NCI-H1436 (cell line): ENCODE data around the gene CMPK2.
"Not testable (repeated sequence)": the region's sequence is repeated elsewhere in the genome, so short reads cannot be mapped to it uniquely, and the experiment has no call there.

ENCODE experiments used
- DNase-seq: peaks from one replicate; lab custom pipeline; 2025; lab: John Stamatoyannopoulos, UW

CMPK2 gene, protein sequence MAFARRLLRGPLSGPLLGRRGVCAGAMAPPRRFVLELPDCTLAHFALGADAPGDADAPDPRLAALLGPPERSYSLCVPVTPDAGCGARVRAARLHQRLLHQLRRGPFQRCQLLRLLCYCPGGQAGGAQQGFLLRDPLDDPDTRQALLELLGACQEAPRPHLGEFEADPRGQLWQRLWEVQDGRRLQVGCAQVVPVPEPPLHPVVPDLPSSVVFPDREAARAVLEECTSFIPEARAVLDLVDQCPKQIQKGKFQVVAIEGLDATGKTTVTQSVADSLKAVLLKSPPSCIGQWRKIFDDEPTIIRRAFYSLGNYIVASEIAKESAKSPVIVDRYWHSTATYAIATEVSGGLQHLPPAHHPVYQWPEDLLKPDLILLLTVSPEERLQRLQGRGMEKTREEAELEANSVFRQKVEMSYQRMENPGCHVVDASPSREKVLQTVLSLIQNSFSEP

DNA sequence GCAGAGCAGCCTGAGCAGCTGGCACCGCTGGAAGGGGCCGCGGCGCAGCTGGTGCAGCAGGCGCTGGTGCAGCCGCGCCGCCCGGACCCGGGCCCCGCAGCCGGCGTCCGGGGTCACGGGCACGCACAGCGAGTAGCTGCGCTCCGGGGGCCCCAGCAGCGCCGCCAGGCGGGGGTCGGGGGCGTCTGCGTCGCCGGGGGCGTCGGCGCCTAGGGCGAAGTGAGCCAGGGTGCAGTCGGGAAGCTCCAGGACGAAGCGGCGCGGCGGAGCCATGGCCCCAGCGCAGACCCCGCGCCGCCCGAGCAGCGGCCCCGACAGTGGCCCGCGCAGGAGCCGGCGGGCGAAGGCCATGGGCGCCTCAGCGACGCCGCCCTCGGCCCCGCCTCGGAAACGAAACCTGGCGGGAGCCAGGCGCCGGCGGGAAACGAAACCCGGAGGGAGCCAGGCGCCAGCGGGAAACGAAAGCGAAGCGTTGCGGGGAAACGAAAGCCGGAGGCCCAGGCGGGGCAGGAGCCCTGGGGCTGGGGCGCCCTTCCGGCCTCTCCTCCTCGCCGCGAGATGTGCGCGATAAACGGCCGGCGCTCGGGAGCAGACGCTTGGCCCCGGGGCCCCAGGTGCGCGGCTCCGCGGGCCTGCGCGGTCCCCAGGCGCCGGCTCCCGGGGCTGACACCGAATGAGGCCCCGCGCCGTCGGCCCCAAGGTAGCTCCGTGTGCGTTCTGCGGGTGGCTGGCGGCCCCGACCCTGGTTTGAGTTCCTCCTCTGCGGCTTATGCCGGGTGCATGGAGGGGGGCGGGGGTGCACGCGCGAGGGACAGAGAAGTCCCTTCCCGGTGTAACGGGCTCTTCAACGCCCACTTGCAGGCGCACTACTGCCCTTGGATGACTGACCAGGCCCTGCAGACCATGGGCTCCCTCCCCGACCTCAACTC, at the start of gene CMPK2:
Gene CMPK2 (minus strand): TSS at position 562 of the 929 bp plus-strand sequence. CDS start 211 bp downstream, at position 351.
- peak; percentile 54 for DNase-seq

DNA sequence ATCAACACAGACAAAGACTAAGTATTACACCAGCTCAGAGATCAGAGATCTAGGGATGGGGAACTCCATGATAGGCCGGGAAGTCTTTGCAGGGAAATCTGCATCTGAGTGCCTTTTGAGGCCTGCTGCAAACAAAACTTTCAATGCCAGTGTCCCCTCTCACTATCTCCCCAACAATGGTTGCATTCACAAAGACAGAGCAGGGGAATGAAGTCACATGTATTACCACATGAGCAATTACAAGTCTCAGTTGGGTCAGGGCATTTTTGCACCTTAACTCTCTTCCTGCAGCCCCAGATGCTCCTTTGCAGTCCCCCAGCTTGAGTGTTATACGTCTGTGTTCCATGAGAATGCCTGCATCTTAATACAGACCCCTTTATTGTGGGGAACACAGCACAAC, 49.7 kb upstream of the CMPK2 start:
- DNase-seq, result no peak

DNA sequence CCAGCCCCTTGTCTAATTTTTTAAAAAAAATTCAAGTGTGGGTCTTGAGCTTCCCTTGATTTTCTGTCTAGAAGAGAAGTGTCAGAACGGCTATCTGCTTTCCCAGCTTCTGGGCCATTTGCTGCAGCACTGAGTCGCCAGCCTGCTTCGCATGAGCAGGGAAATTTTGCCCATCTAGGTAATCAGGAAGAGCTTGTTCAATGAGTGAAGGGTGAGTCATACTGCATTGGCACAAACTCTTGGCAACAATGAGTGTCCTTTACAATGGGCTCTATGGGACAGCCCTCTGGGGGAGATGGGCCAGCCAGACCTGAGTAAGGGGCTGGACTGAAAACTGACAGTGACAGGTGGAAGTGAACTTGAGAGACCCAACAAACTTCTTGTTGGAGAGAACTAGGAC, 49.1 kb upstream of the CMPK2 start:
- DNase-seq, result no peak

DNA sequence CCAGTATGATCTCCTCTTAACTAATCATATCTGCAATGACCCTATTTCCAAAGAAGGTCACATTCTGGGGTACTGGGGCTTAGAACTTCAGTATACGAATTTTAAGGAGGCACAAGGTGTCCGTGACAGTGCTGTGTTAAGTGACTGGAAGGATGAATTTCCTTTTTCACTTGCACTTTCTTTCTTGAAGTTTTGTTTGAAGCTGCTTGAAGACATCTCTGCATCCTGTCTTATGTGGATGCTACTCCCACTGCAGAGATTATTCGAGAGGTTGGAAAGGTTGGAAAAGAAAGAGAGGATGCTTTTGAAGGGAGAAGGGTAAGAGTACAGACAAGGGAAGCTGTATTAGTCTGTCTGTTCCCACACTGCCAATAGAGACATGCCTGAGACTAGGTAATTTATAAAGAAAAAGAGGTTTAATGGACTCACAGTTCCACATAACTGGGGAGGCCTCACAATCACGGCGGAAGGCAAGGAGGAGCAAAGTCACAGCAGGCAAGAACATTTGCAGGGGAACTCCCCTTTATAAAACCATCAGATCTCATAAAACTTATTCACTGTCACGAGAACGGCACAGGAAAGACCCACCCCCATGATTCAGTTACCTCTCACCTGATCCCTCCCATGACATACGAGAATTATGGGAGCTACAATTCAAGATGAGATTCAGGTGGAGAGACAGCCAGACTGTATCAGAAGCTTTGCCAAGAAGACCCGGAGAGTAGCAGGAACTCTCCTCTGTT, 47.9 kb upstream of the CMPK2 start:
- no peak for DNase-seq

DNA sequence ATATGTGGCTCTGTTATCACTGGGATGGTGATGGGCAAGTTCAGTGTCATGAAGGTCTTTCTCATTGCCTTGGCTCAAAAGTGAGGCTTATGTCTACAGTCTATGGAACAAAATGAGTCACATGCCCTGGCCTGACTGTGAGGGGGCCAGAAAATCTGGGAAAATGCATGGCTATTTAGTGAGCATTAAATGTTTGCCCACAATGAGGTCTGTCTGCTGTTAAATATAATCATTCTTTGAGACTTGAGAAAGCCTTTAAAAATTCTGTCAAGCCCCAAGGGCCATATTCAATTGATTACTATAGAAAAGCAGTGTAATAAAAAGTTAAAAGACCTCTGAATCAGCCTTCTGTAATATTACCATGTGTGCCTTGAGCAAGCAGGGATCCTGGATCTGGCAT, 46.0 kb upstream of the CMPK2 start:
- DNase-seq, result no peak

DNA sequence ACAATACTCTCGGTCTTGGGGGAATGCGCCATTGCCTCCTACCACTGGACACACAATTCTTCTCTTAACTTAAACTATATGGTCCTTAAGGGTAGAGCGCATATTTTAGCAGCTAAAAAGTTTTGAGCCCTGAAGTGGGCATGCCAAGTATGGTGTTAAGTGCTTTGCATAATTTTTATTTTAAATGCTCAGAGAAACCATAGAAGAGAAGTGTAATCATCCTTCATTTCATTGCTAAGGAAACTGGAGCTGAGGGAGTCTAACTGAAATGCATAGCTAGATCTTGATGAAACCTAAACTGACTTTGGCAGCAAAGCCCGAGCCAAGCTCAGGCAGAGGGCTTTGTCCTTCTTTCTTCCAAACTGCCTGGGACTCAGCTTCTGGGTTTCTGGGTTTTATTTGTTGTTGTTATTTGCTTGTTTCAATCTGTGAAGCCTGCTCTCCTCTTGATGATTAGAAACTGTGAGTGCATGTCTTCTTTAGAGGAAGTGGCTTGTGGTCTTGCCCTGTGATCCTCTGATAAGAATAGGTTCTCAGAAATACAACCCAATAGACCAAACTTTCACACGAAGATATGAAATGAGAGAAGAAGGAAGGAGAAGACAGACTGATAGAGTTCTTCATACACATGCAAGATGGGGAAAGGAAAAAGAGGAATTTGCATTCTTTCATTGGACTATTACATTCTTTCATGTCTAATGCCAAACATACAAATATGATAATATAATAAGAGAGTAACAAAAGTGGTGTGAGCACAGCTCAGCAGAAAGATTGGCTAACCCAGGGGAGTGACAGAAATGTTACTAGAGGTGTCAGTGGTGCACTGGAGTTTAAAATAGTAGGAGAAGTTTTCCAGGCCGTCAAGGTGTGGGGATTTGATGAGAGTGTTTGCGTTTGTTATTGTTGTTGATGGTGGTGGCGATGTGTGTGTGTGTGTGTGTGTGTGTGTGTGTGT, 44.0 kb upstream of the CMPK2 start:
- no peak for DNase-seq

DNA sequence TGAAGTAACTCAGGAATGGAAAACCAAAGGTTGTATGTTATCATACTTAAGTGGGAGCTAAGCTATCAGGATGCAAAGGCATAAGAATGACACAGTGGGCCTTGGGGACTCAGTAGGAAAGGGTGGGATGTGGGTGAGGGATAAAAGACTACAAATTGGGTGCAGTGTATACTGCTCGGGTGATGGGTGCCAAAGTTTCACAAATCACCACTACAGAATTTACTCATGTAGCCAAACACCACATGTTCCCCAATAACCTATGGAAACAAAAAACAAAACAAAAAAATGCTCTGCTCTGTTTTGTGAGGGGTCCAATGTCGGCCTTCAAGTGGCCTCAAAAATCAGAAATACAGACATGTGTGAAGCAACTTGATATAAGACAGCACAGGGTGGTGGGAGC, 42.6 kb upstream of the CMPK2 start:
- no peak for DNase-seq

DNA sequence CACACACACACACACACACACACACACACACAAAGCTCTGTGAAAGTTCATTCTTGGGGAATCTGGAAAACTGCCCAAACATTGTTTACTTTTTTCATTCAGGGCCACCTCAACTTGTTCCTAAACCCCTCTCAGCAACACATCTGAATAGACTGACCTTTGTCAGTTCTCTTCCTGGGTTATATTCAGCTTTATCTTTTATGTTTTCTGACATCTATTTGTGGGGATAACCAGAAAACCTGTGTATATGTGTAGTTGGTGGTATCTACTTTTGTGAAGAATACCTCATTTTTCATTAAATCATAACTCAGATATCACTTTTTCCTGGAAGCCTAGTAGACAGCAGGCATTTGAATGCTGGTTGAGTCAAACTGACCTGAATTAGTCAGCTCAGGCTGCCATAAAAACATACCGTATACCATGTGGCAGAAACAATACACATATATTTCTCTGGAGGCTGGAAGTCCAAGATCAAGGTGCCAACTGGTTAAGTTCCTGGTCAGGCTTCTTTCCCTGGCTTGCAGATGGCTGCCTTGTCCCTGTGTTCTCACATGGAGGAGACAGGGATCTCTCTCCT, 40.5 kb upstream of the CMPK2 start:
- no peak for DNase-seq

DNA sequence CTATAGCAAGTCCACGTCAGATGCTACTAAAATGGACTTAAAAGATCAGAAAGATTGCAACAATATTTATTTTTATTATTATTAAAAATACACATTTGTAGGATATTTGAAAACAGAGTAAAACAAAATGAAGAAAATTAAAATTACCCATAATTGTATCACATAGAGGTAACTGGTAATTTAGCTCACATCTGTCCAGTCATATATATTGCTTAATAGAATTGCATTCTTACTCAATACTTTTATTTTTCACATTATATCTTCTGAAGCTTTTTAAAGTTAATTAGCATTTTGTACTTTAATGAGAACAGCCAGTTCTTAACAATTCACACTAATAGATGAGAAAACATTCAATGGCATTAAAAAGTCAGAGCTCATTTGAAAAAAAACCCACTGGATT, 40.0 kb upstream of the CMPK2 start:
- DNase-seq, result no peak

DNA sequence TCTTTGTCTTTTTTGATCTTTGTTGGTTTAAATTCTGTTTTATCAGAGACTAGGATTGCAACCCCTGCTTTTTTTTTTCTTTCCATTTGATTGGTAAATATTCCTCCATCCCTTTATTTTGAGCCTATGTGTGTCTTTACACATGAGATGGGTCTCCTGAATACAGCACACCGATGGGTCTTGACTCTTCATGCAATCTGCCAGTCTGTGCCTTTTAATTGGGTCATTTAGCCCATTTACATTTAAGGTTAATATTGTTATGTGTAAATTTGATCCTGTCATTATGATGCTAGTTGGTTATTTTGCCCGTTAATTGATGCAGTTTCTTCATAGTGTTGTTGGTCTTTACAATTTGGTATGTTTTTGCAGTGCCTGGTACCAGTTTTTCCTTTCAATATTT, 36.9 kb upstream of the CMPK2 start:
- not testable (repeated sequence) for DNase-seq

DNA sequence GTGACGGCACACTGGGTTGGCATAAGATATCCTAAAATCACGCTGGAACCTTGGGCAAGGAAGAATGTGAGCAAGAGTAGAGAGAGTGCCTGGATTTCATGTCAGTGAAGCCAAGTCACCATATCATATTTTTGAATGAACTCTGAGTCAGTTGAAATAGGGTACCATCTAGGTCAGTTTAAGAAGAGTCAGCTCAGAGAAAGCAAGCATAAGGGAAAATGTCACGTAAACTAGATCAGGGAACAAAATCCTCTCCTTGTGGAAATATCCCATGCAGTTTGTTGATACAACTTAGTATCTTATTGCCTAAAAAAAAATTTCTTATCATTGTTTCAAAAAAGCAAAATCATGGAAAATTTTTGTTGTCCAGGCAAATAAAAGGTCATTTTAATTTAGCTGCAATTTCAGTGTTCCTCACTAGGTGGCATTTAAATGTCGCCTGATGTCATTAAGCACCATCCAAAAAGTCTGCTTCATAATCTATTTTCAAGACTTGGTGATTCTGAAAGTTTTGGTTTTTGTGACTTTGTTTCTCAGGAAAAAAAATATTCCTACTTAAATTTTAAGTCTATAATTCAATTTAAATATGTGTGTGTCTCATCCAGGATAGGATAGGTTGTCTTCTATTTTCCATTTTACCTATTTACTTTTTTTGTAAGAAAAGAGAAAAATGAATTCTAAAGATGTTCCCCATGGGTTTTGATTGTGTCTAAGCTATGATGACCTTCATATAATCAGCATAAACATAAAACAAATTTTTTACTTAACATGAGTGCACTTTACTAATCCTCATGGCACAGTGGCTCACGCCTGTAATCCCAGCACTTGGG, 31.4 kb upstream of the CMPK2 start:
- no peak for DNase-seq

DNA sequence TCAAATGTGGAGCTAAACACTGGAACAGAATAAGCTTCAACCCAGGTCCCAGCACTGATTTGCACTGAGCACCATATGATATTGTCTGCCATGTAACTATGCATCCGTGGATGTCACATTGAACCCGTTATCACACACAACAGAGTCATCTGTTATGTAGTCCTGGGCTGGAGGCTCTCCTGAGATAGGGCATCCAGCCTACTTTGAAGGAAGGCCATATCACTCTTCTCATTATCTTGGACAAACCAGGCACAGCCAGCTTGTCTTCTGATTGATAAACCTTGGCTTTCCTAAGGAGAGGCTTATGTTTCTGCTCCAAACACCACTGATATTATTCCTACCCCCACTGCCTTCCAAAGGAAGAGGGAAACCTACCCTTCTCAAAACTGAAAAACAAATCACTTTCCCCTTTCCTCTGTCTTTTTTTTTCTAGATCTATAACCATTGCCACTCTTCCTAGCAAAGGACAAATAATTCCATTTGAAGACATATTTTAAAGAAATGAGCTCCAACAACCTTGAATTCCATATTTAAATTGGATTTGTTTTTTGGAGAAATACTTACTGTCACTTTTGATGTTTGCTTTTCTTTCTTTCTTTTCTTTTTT, 28.3 kb upstream of the CMPK2 start:
- DNase-seq, result no peak

DNA sequence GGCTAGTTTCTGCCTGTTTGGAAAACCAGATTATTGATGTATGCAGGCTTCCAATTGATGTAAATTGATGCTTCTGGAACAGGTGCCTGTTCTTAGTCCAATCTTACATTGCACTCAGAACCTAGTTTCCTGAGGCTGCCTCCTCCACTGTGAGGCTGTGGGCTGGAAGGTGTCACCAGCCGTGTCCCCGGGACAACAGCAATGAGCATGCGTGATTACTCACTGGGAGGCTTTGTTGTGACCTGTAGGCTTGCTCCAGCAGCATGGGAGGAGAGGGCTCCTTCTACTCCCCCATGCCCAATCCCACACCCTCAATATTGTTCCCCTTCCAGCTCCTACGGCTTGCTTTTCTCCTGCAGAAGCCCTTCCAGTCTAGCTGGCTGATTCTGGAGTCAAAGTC, 23.0 kb upstream of the CMPK2 start:
- DNase-seq, result no peak

DNA sequence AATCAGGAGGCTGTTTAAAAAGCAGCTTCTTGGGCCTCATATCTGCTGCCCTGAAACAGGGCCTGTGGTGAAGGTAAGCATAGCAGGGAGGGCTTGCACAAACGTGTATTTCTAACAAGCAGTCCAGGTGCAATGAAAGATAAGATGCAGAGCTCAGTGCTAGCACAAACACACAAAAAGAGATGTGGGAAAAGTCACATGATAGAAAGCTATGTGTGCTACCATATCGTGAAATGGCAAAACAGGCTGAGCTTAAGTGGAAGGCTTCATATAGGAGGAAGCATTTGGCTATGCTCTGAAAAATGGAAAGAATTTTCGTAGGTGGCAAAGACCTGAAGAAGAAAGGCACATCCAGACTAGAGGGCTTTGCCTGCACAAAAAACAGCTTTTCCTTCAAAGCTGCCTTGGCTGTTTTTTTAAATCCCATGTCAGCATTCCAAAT, 22.1 kb upstream of the CMPK2 start:
- no peak for DNase-seq

DNA sequence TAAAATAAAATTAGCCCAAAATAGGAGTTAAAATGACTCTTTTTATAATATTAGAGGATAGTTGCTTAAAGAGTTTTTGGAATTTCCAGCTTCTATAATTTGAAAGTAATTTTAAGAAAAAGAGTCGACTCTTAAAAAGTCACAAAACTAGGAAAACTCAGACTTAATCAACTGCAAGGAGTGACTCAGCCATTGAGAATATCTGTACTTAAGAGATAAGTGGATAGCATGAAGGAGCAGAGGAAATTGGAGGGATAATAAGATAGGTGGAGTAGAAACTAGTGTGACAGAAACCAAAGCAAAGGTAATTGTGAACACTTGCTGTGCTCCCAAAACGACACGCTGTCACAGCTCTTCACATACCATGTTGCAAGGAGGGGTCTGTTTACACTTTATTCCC, 20.3 kb upstream of the CMPK2 start:
- no peak for DNase-seq

DNA sequence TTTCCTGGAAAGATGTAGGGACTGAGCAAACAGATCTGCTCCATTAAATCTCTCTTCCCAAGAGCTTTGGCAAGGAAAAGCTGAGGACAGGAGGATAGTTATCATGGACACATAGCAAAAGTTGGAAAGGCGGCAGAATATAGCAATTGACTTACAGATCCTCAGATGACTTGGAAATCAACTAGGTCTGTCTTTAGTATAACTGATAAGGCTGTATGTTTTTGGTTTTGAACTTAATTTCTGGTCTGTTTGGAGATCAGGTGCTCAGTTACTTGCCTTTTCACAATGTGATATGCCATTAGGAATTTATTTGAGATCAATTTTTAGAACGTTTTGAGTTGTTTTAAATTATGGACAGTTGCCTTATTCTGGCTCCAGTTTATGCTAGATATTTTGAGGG, 19.8 kb upstream of the CMPK2 start:
- no peak for DNase-seq

DNA sequence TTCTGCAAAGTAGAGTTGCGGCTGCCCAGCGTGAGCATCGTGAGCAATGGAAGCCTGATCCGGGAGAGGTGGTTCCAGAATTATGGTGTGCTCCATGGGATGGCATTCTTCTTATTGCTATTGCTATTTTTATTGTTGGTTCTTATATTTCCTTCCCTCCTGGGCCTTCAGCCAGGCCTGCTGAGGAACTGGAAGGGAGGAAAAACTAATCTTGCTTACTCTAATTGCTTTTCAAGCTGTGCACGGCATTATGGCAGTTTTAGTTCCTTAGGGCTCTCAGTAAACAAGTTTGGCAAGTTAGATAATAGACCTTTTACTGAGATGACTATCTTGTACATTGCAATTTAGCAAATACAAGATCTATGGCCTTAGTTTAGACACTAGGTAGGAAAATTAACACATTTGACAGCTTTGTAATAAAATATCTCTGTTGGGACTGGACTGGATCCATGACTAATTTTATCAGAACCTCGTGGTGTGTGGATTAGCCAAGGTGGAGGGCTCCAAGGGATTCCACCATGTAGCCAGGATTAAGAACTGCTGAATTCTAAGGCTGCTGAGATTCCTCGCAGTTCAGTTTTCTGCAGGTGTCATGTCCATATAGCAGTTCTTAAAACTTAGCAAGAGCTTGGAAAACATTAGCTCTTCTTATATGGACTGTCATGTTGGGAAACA, 17.9 kb upstream of the CMPK2 start:
- DNase-seq, result no peak

DNA sequence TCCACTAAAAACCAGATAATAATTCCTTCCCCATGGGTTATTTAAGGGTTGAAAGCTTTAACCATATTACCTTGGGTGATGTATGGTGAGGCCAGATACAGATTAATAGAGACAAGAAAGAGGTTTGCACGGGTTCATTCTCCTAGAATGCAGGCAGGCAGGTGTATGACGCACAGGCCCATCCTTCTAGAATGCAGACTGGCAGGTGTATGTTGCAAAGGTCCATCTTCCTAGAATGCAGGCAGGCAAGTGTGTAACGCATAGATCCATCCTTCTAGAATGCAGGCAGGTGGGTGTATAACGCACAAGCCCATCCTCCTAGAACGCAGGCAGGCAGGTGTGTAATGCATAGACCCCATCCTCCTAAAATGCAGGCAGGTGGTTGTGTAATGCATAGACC, 15.8 kb upstream of the CMPK2 start:
- no peak for DNase-seq

DNA sequence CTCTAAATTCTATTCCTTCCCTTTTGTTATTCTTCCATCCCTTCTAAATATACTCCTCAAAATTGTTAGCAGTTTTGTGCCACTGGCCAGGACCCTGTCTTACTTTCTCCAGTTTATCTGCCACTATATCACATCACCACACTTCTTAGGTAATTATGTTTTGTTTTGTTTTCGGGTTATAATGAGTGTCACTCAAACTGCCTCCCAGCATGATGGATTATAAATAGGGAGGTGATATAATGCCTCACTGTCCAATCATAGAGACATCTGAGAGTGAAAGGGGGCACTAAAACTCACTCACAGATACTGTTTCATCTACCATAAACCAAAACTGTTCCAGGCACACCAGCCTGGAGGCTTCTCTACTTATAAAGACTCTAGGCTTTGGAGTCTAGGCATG, 15.3 kb upstream of the CMPK2 start:
- peak; percentile 31 for DNase-seq
